Smooth muscle cell (in vitro differentiated cells): ENCODE data around the gene AMBRA1. TPM values are rescaled to one million over a fixed set of nuclear protein-coding genes. Genes with fewer than 3 reads are reported as not detected.

ENCODE experiments used
- DNase-seq: peaks from one replicate; lab custom pipeline; 2025; ENCODE audit not compliant: unreplicated experiment; lab: John Stamatoyannopoulos, UW
- H2AFZ ChIP-seq: fragments of 200-600 bp; sonication (generic); 2 replicates; pipeline ENCODE4 v1.6.0; 2016; ENCODE audit warnings: antibody characterized with exemption, low read depth, mild to moderate bottlenecking
- H3F3A ChIP-seq: fragments of 200-600 bp; sonication (generic); 2 replicates; pipeline ENCODE4 v1.6.0; 2017; ENCODE audit warnings: antibody characterized with exemption, low read depth
- H3K27ac ChIP-seq: fragments of 200-600 bp; sonication (generic); 2 replicates; pipeline ENCODE4 v1.5.1; 2016; ENCODE audit warnings: low read depth, mild to moderate bottlenecking
- H3K27me3 ChIP-seq: fragments of 200-600 bp; sonication (generic); 2 replicates; pipeline ENCODE4 v1.6.1; 2016; ENCODE audit warnings: low read depth, mild to moderate bottlenecking
- H3K36me3 ChIP-seq: fragments of 200-600 bp; sonication (generic); 2 replicates; pipeline ENCODE4 v1.5.1; 2016; ENCODE audit warnings: low read depth
- H3K4me1 ChIP-seq: fragments of 200-600 bp; sonication (generic); 2 replicates; pipeline ENCODE4 v1.5.1; 2016; ENCODE audit warnings: low read depth
- H3K4me2 ChIP-seq: fragments of 200-600 bp; sonication (generic); 2 replicates; pipeline ENCODE4 v1.6.0; 2016; ENCODE audit warnings: mild to moderate bottlenecking
- H3K4me3 ChIP-seq: fragments of 200-600 bp; sonication (generic); 2 replicates; pipeline ENCODE4 v1.5.1; 2016; ENCODE audit warnings: mild to moderate bottlenecking
- H3K79me2 ChIP-seq: fragments of 200-600 bp; sonication (generic); 2 replicates; pipeline ENCODE4 v1.6.0; 2016; ENCODE audit warnings: low read depth, mild to moderate bottlenecking
- H3K9ac ChIP-seq: fragments of 200-600 bp; sonication (generic); 2 replicates; pipeline ENCODE4 v1.6.0; 2016; ENCODE audit warnings: low read depth
- H3K9me3 ChIP-seq: fragments of 200-600 bp; sonication (generic); replicated peaks from 2 replicates; pipeline ENCODE4 v1.5.1; 2016; ENCODE audit warnings: low read depth
- H4K20me1 ChIP-seq: fragments of 200-600 bp; sonication (generic); 2 replicates; pipeline ENCODE4 v1.6.0; 2016; ENCODE audit warnings: low read depth
- WGBS: methylation state at CpG from one replicate; pipeline ENCODE4 v1.1.7; 2016; ENCODE audit warnings: low lambda C conversion rate; 5-methylcytosine and 5-hydroxymethylcytosine counted together
- polyA plus RNA-seq: library from polyadenylated mRNA; unstranded; fragments of >200 nt; fragmentation: Nextera tagmentation; extraction: Ambion mirVana; gene quantifications from 2 replicates; pipeline ENCODE4 v1.2.1, GENCODE V29; 2016
- total RNA-seq: library from RNA; depleted of rRNA; stranded (reverse); fragments of >200 nt; gene quantifications from 2 replicates; pipeline ENCODE4 v1.2.3, GENCODE V29; 2014
- TF ChIP-seq, protein P1 (sequence below): fragments of 200-600 bp; sonication (generic); IDR thresholded peaks from 2 replicates; pipeline ENCODE4 v1.5.1; 2017; ENCODE audit warnings: borderline replicate concordance, mild to moderate bottlenecking, antibody characterized with exemption; ENCODE audit not compliant: insufficient read depth, poor library complexity, severe bottlenecking

Gene AMBRA1
- total and polyA plus RNA-seq, 2 experiments from 2014 or later, result 10.3 to 38.3 TPM

GRCh38 chr11:46367244-46367915 lies 226.4 kb downstream of the AMBRA1 start:
- TF ChIP-seq, protein P1, sequence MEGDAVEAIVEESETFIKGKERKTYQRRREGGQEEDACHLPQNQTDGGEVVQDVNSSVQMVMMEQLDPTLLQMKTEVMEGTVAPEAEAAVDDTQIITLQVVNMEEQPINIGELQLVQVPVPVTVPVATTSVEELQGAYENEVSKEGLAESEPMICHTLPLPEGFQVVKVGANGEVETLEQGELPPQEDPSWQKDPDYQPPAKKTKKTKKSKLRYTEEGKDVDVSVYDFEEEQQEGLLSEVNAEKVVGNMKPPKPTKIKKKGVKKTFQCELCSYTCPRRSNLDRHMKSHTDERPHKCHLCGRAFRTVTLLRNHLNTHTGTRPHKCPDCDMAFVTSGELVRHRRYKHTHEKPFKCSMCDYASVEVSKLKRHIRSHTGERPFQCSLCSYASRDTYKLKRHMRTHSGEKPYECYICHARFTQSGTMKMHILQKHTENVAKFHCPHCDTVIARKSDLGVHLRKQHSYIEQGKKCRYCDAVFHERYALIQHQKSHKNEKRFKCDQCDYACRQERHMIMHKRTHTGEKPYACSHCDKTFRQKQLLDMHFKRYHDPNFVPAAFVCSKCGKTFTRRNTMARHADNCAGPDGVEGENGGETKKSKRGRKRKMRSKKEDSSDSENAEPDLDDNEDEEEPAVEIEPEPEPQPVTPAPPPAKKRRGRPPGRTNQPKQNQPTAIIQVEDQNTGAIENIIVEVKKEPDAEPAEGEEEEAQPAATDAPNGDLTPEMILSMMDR, result peak; percentile 82
- peaks cover 14% of the 10 kb centered on the region for H3K79me2 ChIP-seq
- H3K9ac ChIP-seq, result no peak overlapping the region
- H3K36me3 ChIP-seq, result no peaks in the 10 kb centered on the region
- no peak overlapping the region for H3K4me3 ChIP-seq
- no peaks in the 10 kb centered on the region for H3K9me3 ChIP-seq
- H3F3A ChIP-seq, result no peaks in the 10 kb centered on the region
- H3K4me1 ChIP-seq, result peaks cover 9% of the 10 kb centered on the region
- H3K27ac ChIP-seq, result no peak overlapping the region
- 66% methylated on average over 22 of the region's 32 CpGs for WGBS
- no peak overlapping the region for H3K4me2 ChIP-seq
- H2AFZ ChIP-seq, result no peak overlapping the region
- no peaks in the 10 kb centered on the region for H3K27me3 ChIP-seq
- DNase-seq, result peak; percentile 40
- H4K20me1 ChIP-seq, result peaks cover 63% of the 10 kb centered on the region

DNA sequence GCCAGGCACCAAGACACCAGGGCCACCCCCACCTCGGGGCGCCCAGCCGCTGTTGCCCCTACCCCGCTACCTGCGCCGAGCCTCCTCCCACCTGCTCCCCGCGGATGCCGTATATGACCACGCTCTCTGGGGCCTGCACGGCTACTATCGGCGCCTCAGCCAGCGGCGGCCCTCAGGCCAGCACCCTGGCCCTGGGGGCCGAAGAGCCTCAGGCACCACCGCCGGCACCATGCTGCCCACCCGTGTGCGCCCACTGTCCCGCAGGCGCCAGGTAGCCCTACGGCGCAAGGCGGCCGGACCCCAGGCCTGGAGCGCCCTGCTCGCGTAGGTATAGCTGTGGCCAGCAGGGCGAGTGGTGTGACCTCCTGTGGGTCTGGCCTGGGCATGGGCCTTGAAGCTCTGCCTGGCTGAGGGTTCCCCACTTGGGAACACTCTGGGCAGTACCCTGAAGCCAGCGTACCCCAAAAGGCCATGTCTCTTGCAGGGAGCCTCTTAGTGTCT lies 227.1 kb downstream of the AMBRA1 start:
- over 99% methylated on average over 27 of the region's 31 CpGs for WGBS
- H3K79me2 ChIP-seq, result peaks cover 14% of the 10 kb centered on the region
- H3K27ac ChIP-seq, result no peak overlapping the region
- no peaks in the 10 kb centered on the region for H3K27me3 ChIP-seq
- H3K36me3 ChIP-seq, result no peaks in the 10 kb centered on the region
- H3K9me3 ChIP-seq, result no peaks in the 10 kb centered on the region
- TF ChIP-seq, protein P1, result no peak
- peaks cover 70% of the 10 kb centered on the region for H4K20me1 ChIP-seq
- H3K4me1 ChIP-seq, result peaks cover 12% of the 10 kb centered on the region
- no peaks in the 10 kb centered on the region for H3F3A ChIP-seq
- H3K4me2 ChIP-seq, result no peak overlapping the region
- no peak overlapping the region for H2AFZ ChIP-seq
- H3K4me3 ChIP-seq, result no peak overlapping the region
- no peak for DNase-seq
- H3K9ac ChIP-seq, result no peak overlapping the region

DNA sequence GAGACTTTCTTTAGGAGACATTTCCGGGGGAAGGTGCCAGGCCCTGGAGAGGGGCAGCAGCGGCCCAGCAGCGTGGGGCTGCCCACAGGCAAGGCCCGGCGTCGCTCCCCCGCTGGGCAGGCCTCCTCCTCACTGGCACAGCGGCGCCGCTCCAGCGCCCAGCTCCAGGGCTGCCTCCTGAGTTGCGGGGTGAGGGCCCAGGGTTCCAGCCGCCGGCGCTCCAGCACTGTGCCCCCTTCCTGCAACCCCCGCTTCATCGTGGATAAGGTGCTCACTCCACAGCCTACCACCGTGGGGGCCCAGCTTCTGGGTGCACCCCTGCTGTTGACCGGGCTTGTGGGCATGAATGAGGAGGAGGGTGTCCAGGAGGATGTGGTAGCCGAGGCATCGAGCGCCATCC lies 227.6 kb downstream of the AMBRA1 start:
- TF ChIP-seq, protein P1, result no peak
- no peaks in the 10 kb centered on the region for H3F3A ChIP-seq
- no peak overlapping the region for H3K4me2 ChIP-seq
- H3K27me3 ChIP-seq, result no peaks in the 10 kb centered on the region
- H2AFZ ChIP-seq, result no peak overlapping the region
- H3K9me3 ChIP-seq, result no peaks in the 10 kb centered on the region
- H3K27ac ChIP-seq, result no peak overlapping the region
- peaks cover 18% of the 10 kb centered on the region for H3K79me2 ChIP-seq
- H4K20me1 ChIP-seq, result peaks cover 74% of the 10 kb centered on the region
- peaks cover 16% of the 10 kb centered on the region for H3K4me1 ChIP-seq
- WGBS, result 97% methylated on average over 22 of the region's 22 CpGs
- DNase-seq, result no peak
- no peak overlapping the region for H3K9ac ChIP-seq
- no peak overlapping the region for H3K4me3 ChIP-seq
- H3K36me3 ChIP-seq, result no peaks in the 10 kb centered on the region

GRCh38 chr11:46364791-46365190 lies 229.0 kb downstream of the AMBRA1 start:
- H3K36me3 ChIP-seq, result no peaks in the 10 kb centered on the region
- H3K4me3 ChIP-seq, result no peak overlapping the region
- H3K79me2 ChIP-seq, result peaks cover 25% of the 10 kb centered on the region
- no peaks in the 10 kb centered on the region for H3K9me3 ChIP-seq
- H3K27me3 ChIP-seq, result no peaks in the 10 kb centered on the region
- H3F3A ChIP-seq, result no peaks in the 10 kb centered on the region
- H3K9ac ChIP-seq, result no peak overlapping the region
- H2AFZ ChIP-seq, result no peak overlapping the region
- peaks cover 20% of the 10 kb centered on the region for H3K4me1 ChIP-seq
- no peak overlapping the region for H3K4me2 ChIP-seq
- WGBS, result 92% methylated on average over 3 of the region's 3 CpGs
- TF ChIP-seq, protein P1, result no peak
- DNase-seq, result no peak
- H3K27ac ChIP-seq, result no peak overlapping the region
- peaks cover 84% of the 10 kb centered on the region for H4K20me1 ChIP-seq
